ENCODE data around the gene HLA-DPA1.

- TF ChIP-seq CTCF (IDR thresholded peaks at IDR 0.05) = no peak
- no peak for TF ChIP-seq POLR2A (IDR thresholded peaks at IDR 0.05)
These were observed 1.9 kb downstream of the HLA-DPA1 start for GRCh38 chr6:33071569-33071968.

All from Peyer's patch (tissue), 4 donors.